Measurements from ENCODE around the gene ZNF160.
"Not testable (repeated sequence)": the region's sequence is repeated elsewhere in the genome, so short reads cannot be mapped to it uniquely, and the experiment has no call there.

The ZNF160 gene

GRCh38 chr19:53130506-53130905 lies 27.3 kb upstream of the ZNF160 start:
- TF ChIP-seq EZH2 (IDR thresholded peaks at IDR 0.05) (no peak), FOXP2 (optimal IDR thresholded peaks at IDR 0.05; ENCODE audit: control extremely low read depth, extremely low read length, insufficient read depth) (no peak), POLR2AphosphoS5 (IDR thresholded peaks at IDR 0.05; ENCODE audit: borderline replicate concordance, low read depth, low read length) (no peak)
- no peak for DNase-seq (ENCODE audit: low read depth, low spot score)
- H3K36me3 ChIP-seq (ENCODE audit: insufficient read depth, low read length) = no peaks in the 10 kb centered on the region
- no peak overlapping the region for H3K27ac ChIP-seq
- no peak overlapping the region for H3K4me3 ChIP-seq
- no peaks in the 10 kb centered on the region for H3K9me3 ChIP-seq (ENCODE audit: low read depth, low read length)
- no peak overlapping the region for H3K9ac ChIP-seq (ENCODE audit: insufficient read length)

GRCh38 chr19:53126733-53127526 lies 23.7 kb upstream of the ZNF160 start:
- H3K27ac ChIP-seq; H3K4me3 ChIP-seq; H3K36me3 ChIP-seq (ENCODE audit: insufficient read depth, low read length); H3K9ac ChIP-seq (ENCODE audit: insufficient read length); H3K9me3 ChIP-seq (ENCODE audit: low read depth, low read length); DNase-seq (ENCODE audit: low read depth, low spot score): not testable (repeated sequence)

- Histone ChIP-seq H3K36me3 (ENCODE audit: insufficient read depth, low read length) (no peaks in the 10 kb centered on the region), H3K9ac (ENCODE audit: insufficient read length) (no peak overlapping the region), H3K27ac (no peak overlapping the region), H3K9me3 (ENCODE audit: low read depth, low read length) (no peaks in the 10 kb centered on the region), H3K4me3 (no peak overlapping the region)
- no peak for DNase-seq (ENCODE audit: low read depth, low spot score)
- TF ChIP-seq POLR2AphosphoS5 (IDR thresholded peaks at IDR 0.05; ENCODE audit: borderline replicate concordance, low read depth, low read length) = no peak
These were observed 20.2 kb upstream of the ZNF160 start for GRCh38 chr19:53123400-53123799.

- no peak overlapping the region for H3K9ac ChIP-seq (ENCODE audit: insufficient read length)
- H3K9me3 ChIP-seq (ENCODE audit: low read depth, low read length) = no peaks in the 10 kb centered on the region
- DNase-seq (ENCODE audit: low read depth, low spot score) = no peak
- no peak overlapping the region for H3K4me3 ChIP-seq
- no peak for TF ChIP-seq EZH2 (IDR thresholded peaks at IDR 0.05)
- TF ChIP-seq POLR2AphosphoS5 (IDR thresholded peaks at IDR 0.05; ENCODE audit: borderline replicate concordance, low read depth, low read length) = no peak
- TF ChIP-seq FOXP2 (optimal IDR thresholded peaks at IDR 0.05; ENCODE audit: control extremely low read depth, extremely low read length, insufficient read depth) = no peak
- no peaks in the 10 kb centered on the region for H3K36me3 ChIP-seq (ENCODE audit: insufficient read depth, low read length)
- H3K27ac ChIP-seq = no peak overlapping the region
These were observed 9.1 kb upstream of the ZNF160 start for GRCh38 chr19:53112286-53112685.

- Histone ChIP-seq H3K9me3 (ENCODE audit: low read depth, low read length) (no peaks in the 10 kb centered on the region), H3K36me3 (ENCODE audit: insufficient read depth, low read length) (no peaks in the 10 kb centered on the region), H3K9ac (ENCODE audit: insufficient read length) (no peak overlapping the region), H3K4me3 (no peak overlapping the region), H3K27ac (no peak overlapping the region)
- TF ChIP-seq POLR2AphosphoS5 (IDR thresholded peaks at IDR 0.05; ENCODE audit: borderline replicate concordance, low read depth, low read length) (no peak), FOXP2 (optimal IDR thresholded peaks at IDR 0.05; ENCODE audit: control extremely low read depth, extremely low read length, insufficient read depth) (no peak), EZH2 (IDR thresholded peaks at IDR 0.05) (no peak)
- DNase-seq (ENCODE audit: low read depth, low spot score) = no peak
These were observed 6.3 kb upstream of the ZNF160 start for GRCh38 chr19:53109527-53109926.

- DNase-seq (ENCODE audit: low read depth, low spot score) = no peak
- H3K9me3 ChIP-seq (ENCODE audit: low read depth, low read length) = no peaks in the 10 kb centered on the region; the same call in 1 of the 2 replicates
- TF ChIP-seq FOXP2 (optimal IDR thresholded peaks at IDR 0.05; ENCODE audit: control extremely low read depth, extremely low read length, insufficient read depth) = no peak
- no peak for TF ChIP-seq EZH2 (IDR thresholded peaks at IDR 0.05)
- TF ChIP-seq POLR2AphosphoS5 (IDR thresholded peaks at IDR 0.05; ENCODE audit: borderline replicate concordance, low read depth, low read length) = no peak
- peak overlapping the region; percentile 45; the same call in 1 of the 2 replicates for H3K27ac ChIP-seq
- peak overlapping the region; percentile 88 for H3K9ac ChIP-seq (ENCODE audit: insufficient read length)
- H3K36me3 ChIP-seq (ENCODE audit: insufficient read depth, low read length) = peaks cover 12% of the 10 kb centered on the region; the same call in 1 of the 2 replicates
- H3K4me3 ChIP-seq = peak overlapping the region; percentile 82
These were observed 427 bp downstream of the ZNF160 start for GRCh38 chr19:53102756-53103233.

- H3K4me3 ChIP-seq = peak overlapping the region; percentile 82
- no peaks in the 10 kb centered on the region; the same call in 1 of the 2 replicates for H3K9me3 ChIP-seq (ENCODE audit: low read depth, low read length)
- H3K27ac ChIP-seq = no peak overlapping the region
- DNase-seq (ENCODE audit: low read depth, low spot score) = no peak
- peaks cover 16% of the 10 kb centered on the region; the same call in 1 of the 2 replicates for H3K36me3 ChIP-seq (ENCODE audit: insufficient read depth, low read length)
- no peak for TF ChIP-seq FOXP2 (optimal IDR thresholded peaks at IDR 0.05; ENCODE audit: control extremely low read depth, extremely low read length, insufficient read depth)
- peak overlapping the region; percentile 88 for H3K9ac ChIP-seq (ENCODE audit: insufficient read length)
These were observed 941 bp downstream of the ZNF160 start for GRCh38 chr19:53102206-53102755.

GRCh38 chr19:53101518-53101917 lies 1.7 kb downstream of the ZNF160 start:
- Histone ChIP-seq H3K27ac (no peak overlapping the region), H3K36me3 (ENCODE audit: insufficient read depth, low read length) (peaks cover 16% of the 10 kb centered on the region; the same call in 1 of the 2 replicates), H3K4me3 (no peak overlapping the region), H3K9me3 (ENCODE audit: low read depth, low read length) (no peaks in the 10 kb centered on the region; the same call in 1 of the 2 replicates), H3K9ac (ENCODE audit: insufficient read length) (no peak overlapping the region)
- TF ChIP-seq FOXP2 (optimal IDR thresholded peaks at IDR 0.05; ENCODE audit: control extremely low read depth, extremely low read length, insufficient read depth) (no peak), POLR2AphosphoS5 (IDR thresholded peaks at IDR 0.05; ENCODE audit: borderline replicate concordance, low read depth, low read length) (no peak), EZH2 (IDR thresholded peaks at IDR 0.05) (no peak)
- no peak for DNase-seq (ENCODE audit: low read depth, low spot score)

GRCh38 chr19:53098570-53098969 lies 4.7 kb downstream of the ZNF160 start:
- H3K27ac ChIP-seq; H3K9ac ChIP-seq (ENCODE audit: insufficient read length): not testable (repeated sequence)
- H3K36me3 ChIP-seq (ENCODE audit: insufficient read depth, low read length) = peaks cover 21% of the 10 kb centered on the region

GRCh38 chr19:53096982-53097690 lies 6.1 kb downstream of the ZNF160 start:
- peaks cover 28% of the 10 kb centered on the region for H3K36me3 ChIP-seq (ENCODE audit: insufficient read depth, low read length)
- H3K4me3 ChIP-seq; H3K9ac ChIP-seq (ENCODE audit: insufficient read length); DNase-seq (ENCODE audit: low read depth, low spot score); H3K9me3 ChIP-seq (ENCODE audit: low read depth, low read length); H3K27ac ChIP-seq: not testable (repeated sequence)

More at GRCh38 chr19:53098570-53098969, 4.7 kb downstream of the ZNF160 start:
- not testable (repeated sequence) for DNase-seq (ENCODE audit: low read depth, low spot score); H3K4me3 ChIP-seq; H3K9me3 ChIP-seq (ENCODE audit: low read depth, low read length)

GRCh38 chr19:53096579-53096978 lies 6.6 kb downstream of the ZNF160 start:
- not testable (repeated sequence) for H3K9me3 ChIP-seq (ENCODE audit: low read depth, low read length); H3K4me3 ChIP-seq; DNase-seq (ENCODE audit: low read depth, low spot score); H3K9ac ChIP-seq (ENCODE audit: insufficient read length); H3K27ac ChIP-seq
- H3K36me3 ChIP-seq (ENCODE audit: insufficient read depth, low read length) = peaks cover 32% of the 10 kb centered on the region

Measured in SK-N-MC (cell line).